GM13977 (cell line): Measurements from ENCODE around the gene CYB5R4.

ENCODE experiments used
- DNase-seq: peaks from one replicate; pipeline ENCODE4 v3.0.0; 2012; ENCODE audit warnings: low spot score
- CTCF ChIP-seq: IDR thresholded peaks from 2 replicates; pipeline ENCODE4 v1.5.1; 2012; ENCODE audit warnings: mild to moderate bottlenecking, control low read depth; ENCODE audit not compliant: insufficient read depth; ENCODE audit errors: extremely low read depth, missing control alignments
- in situ Hi-C: fragments of 300-500 bp; cut with MboI; formaldehyde crosslinking; loops from one replicate; pipeline ENCODE4 v1.12.0; 2022; ENCODE audit warnings: low sequenced_read_pairs, low pct_unique_long_range_greater_than_20kb, mixed read lengths, inconsistent platforms; ENCODE audit not compliant: unreplicated experiment

The CYB5R4 gene

GRCh38 chr6:84007871-84008270 lies 148.4 kb downstream of the CYB5R4 start:
- no peak for DNase-seq
- in situ Hi-C loops: no loop called here
- TF ChIP-seq CTCF: no peak

GRCh38 chr6:84013354-84013753 lies 153.9 kb downstream of the CYB5R4 start:
- no peak for TF ChIP-seq CTCF
- no peak for DNase-seq
- in situ Hi-C loops: no loop called here

- TF ChIP-seq CTCF: no peak
- no peak for DNase-seq
- in situ Hi-C loops: no loop called here
Observed at GRCh38 chr6:84013931-84014330, 154.4 kb downstream of the CYB5R4 start.

GRCh38 chr6:84016029-84016428 lies 156.5 kb downstream of the CYB5R4 start:
- in situ Hi-C loops: no loop called here
- TF ChIP-seq CTCF: no peak
- DNase-seq: no peak
